Endothelial cell of umbilical vein (primary cell): ENCODE data around the gene TTLL10. TPM values are rescaled to one million over a fixed set of nuclear protein-coding genes. Genes with fewer than 3 reads are reported as not detected.

Experiments
- BruUV-seq: library from RNA; stranded (reverse); fragments of 400-500 nt; replicated peaks from 2 replicates; lab custom pipeline; 2021; lab: Mats Ljungman, UMichigan
- CTCF ChIA-PET: fragments of 300-600, 350-600 bp; sonication (Branson Sonifier 250); formaldehyde crosslinking; loops from one replicate; lab custom pipeline; 2021; ENCODE audit warnings: antibody characterized with exemption, inconsistent platforms; lab: Charles Lee
- POLR2A ChIA-PET: fragments of 300-600, 350-600 bp; sonication (Branson Sonifier 250); formaldehyde crosslinking; loops from one replicate; lab custom pipeline; 2021; ENCODE audit warnings: antibody characterized with exemption, inconsistent platforms; lab: Charles Lee
- DNase-seq: peaks from one replicate; pipeline ENCODE4 v3.0.0-alpha.2; 2011; ENCODE audit warnings: low read depth, low spot score
- FAIRE-seq: peaks from 2 replicates; lab custom pipeline; 2011; peaks lifted over from hg19 to GRCh38; lab: Jason Lieb, UNC
- H2AFZ ChIP-seq: 2 replicates; pipeline ENCODE4 v1.6.0; 2012; ENCODE audit warnings: low read depth, low read length, control low read depth, inconsistent platforms
- H3K27ac ChIP-seq: 2 replicates; pipeline ENCODE4 v1.5.1; 2011; ENCODE audit warnings: low read depth, mild to moderate bottlenecking, control low read depth, low read length, moderate library complexity; ENCODE audit not compliant: insufficient read depth
- H3K27me3 ChIP-seq, 2 experiments: 2 replicates each; pipeline versions ENCODE4 v1.6.0 to v1.6.1; 2011; ENCODE audit warnings: low read length in 2 of 2, mixed read lengths in 1 of 2; ENCODE audit not compliant: control insufficient read depth in 2 of 2, insufficient read depth in 2 of 2
- H3K36me3 ChIP-seq, 2 experiments: 2 replicates in 1 of 2; 3 replicates in 1 of 2; pipeline ENCODE4 v1.5.1; 2011; ENCODE audit warnings: low read length in 2 of 2, mild to moderate bottlenecking in 1 of 2, moderate library complexity in 1 of 2; ENCODE audit not compliant: control insufficient read depth in 2 of 2, insufficient read depth in 2 of 2; ENCODE audit errors: extremely low read depth in 1 of 2
- H3K4me1 ChIP-seq: 3 replicates; pipeline ENCODE4 v1.5.1; 2011; ENCODE audit warnings: mild to moderate bottlenecking, low read length; ENCODE audit not compliant: control insufficient read depth, insufficient read depth; ENCODE audit errors: extremely low read depth
- H3K4me2 ChIP-seq: 2 replicates; pipeline ENCODE4 v1.6.1; 2011; ENCODE audit warnings: low read length, control low read depth, mixed read lengths; ENCODE audit not compliant: insufficient read depth
- H3K4me3 ChIP-seq, 3 experiments: fragments of 200-600 bp in 1 of 3; sonication (generic), shearing (Covaris generic) in 1 of 3; replicated peaks in 1 of 3; 2 replicates each; pipeline ENCODE4 v1.5.1; 2011 to 2016; ENCODE audit warnings: control low read depth in 3 of 3, low read length in 3 of 3, mild to moderate bottlenecking in 2 of 3, inconsistent platforms in 1 of 3, low read depth in 1 of 3, moderate library complexity in 1 of 3; ENCODE audit not compliant: insufficient read depth in 1 of 3
- H3K79me2 ChIP-seq: 2 replicates; pipeline ENCODE4 v1.6.0; 2012; ENCODE audit warnings: low read length, inconsistent platforms; ENCODE audit not compliant: control insufficient read depth, insufficient read depth
- H3K9ac ChIP-seq: replicated peaks from 2 replicates; pipeline ENCODE3; 2011; ENCODE audit warnings: low read length, control low read depth; ENCODE audit not compliant: insufficient read depth; ENCODE audit errors: extremely low read depth
- H3K9me1 ChIP-seq: replicated peaks from 3 replicates; pipeline ENCODE4 v1.6.0; 2011; ENCODE audit warnings: mild to moderate bottlenecking, low read length; ENCODE audit not compliant: control insufficient read depth, insufficient read depth; ENCODE audit errors: extremely low read depth
- H3K9me3 ChIP-seq: replicated peaks from 2 replicates; pipeline ENCODE4 v1.5.1; 2012; ENCODE audit warnings: low read length, inconsistent platforms; ENCODE audit not compliant: control insufficient read depth, insufficient read depth
- H4K20me1 ChIP-seq: replicated peaks from 2 replicates; pipeline ENCODE3; 2011; ENCODE audit warnings: mild to moderate bottlenecking, low read length; ENCODE audit not compliant: control insufficient read depth, insufficient read depth; ENCODE audit errors: extremely low read depth
- CTCF ChIP-seq, 2 donors: IDR thresholded peaks; 1 replicate in 1 of 2; 2 replicates in 1 of 2; pipeline ENCODE4 v1.5.1; 2011; ENCODE audit warnings: low read length in 2 of 2, mild to moderate bottlenecking in 2 of 2, moderate library complexity in 2 of 2, control low read depth in 1 of 2, inconsistent platforms in 1 of 2, low read depth in 1 of 2; ENCODE audit not compliant: insufficient read depth in 1 of 2; ENCODE audit errors: extremely low read depth in 1 of 2
- EZH2 ChIP-seq: IDR thresholded peaks from 2 replicates; pipeline ENCODE4 v1.6.1; 2012; ENCODE audit warnings: borderline replicate concordance, low read depth, mild to moderate bottlenecking, moderate library complexity, low read length, inconsistent platforms; ENCODE audit not compliant: severe bottlenecking
- FOS ChIP-seq: IDR thresholded peaks from 2 replicates; pipeline ENCODE4 v1.6.1; 2011; ENCODE audit warnings: mild to moderate bottlenecking, low read length, moderate library complexity, borderline replicate concordance; ENCODE audit not compliant: insufficient read depth
- GATA2 ChIP-seq: IDR thresholded peaks from 2 replicates; pipeline ENCODE4 v1.7.0; 2011; ENCODE audit warnings: low read depth, mild to moderate bottlenecking, moderate library complexity, mixed read lengths, low read length; ENCODE audit not compliant: insufficient read length, insufficient read depth
- JUN ChIP-seq: IDR thresholded peaks from 2 replicates; pipeline ENCODE4 v1.6.1; 2011; ENCODE audit warnings: borderline replicate concordance, low read depth; ENCODE audit not compliant: insufficient read length, insufficient read depth
- MAX ChIP-seq: IDR thresholded peaks from 2 replicates; pipeline ENCODE4 v1.6.1; 2011; ENCODE audit not compliant: insufficient read depth, insufficient read length
- MYC ChIP-seq: IDR thresholded peaks from one replicate; pipeline ENCODE4 v1.6.1; 2011; ENCODE audit warnings: mild to moderate bottlenecking, low read depth, low read length
- POLR2A ChIP-seq: IDR thresholded peaks from 2 replicates; pipeline ENCODE4 v1.6.1; 2012; ENCODE audit warnings: low read depth, mild to moderate bottlenecking, control low read depth, low read length
- POLR2AphosphoS5 ChIP-seq: IDR thresholded peaks from 2 replicates; pipeline ENCODE4 v1.6.1; 2012; ENCODE audit warnings: low read depth, mild to moderate bottlenecking, control low read depth, low read length, moderate library complexity; ENCODE audit not compliant: insufficient read depth
- dilution Hi-C: fragments of 300-500 bp; cut with MboI; formaldehyde crosslinking; loops from one replicate; pipeline ENCODE4 v1.15.0; 2019; ENCODE audit warnings: low sequenced_read_pairs; ENCODE audit not compliant: extremely low pct_ligation_motif_present
- intact Hi-C: fragments of 100-400 bp; cut with micrococcal nuclease; formaldehyde crosslinking; loops from one replicate; pipeline ENCODE4 v1.10.0; 2022
- polyA plus RNA-seq, 4 experiments: library from polyadenylated mRNA; depleted of rRNA in 3 of 4; stranded (reverse) in 3 of 4; unstranded in 1 of 4; fragments of >200 nt; gene quantifications; 2 replicates each; pipeline versions ENCODE4 v1.2.1 to v1.2.3, GENCODE V29; 2011 to 2012; ENCODE audit warnings: missing spikeins in 1 of 4
- total RNA-seq: library from RNA; stranded (reverse); gene quantifications from 2 replicates; pipeline ENCODE4 v1.2.3, GENCODE V29; 2021

TTLL10 gene
- total and polyA plus RNA-seq, 2 donors (not counting 3 experiments of a cell fraction or from before 2014, with no cell fraction given): not detected

- Histone ChIP-seq H3K79me2 (no peaks in the 10 kb centered on the region), H3K36me3 (no peaks in the 10 kb centered on the region), H3K9me3 (no peaks in the 10 kb centered on the region), H4K20me1 (no peaks in the 10 kb centered on the region), H3K9me1 (no peaks in the 10 kb centered on the region), H2AFZ (no peak overlapping the region), H3K9ac (no peak overlapping the region), H3K4me2 (no peak overlapping the region), H3K27me3 (peaks cover 0 to 1% of the 10 kb centered on the region in 2 experiments), H3K27ac (no peak overlapping the region), H3K4me1 (no peaks in the 10 kb centered on the region), H3K4me3 (no peak overlapping the region)
- no peak for TF ChIP-seq FOS
- TF ChIP-seq MAX: no peak
- TF ChIP-seq JUN: no peak
- TF ChIP-seq MYC: no peak
- no peak for TF ChIP-seq CTCF (IDR thresholded peaks at IDR 0.05; ENCODE audit: extremely low read depth in 1 of 2, insufficient read depth in 1 of 2, low read depth in 1 of 2, low read length in 2 of 2)
- no peak for TF ChIP-seq POLR2AphosphoS5
- TF ChIP-seq GATA2: no peak
- TF ChIP-seq EZH2: no peak
- TF ChIP-seq POLR2A: no peak
- no peak for FAIRE-seq
- no peak for DNase-seq
- CTCF ChIA-PET: no interaction called here
- POLR2A ChIA-PET: no interaction called here
- BruUV-seq: no TSS peak
- intact Hi-C loops (no loop called here), dilution Hi-C loops (no loop called here)
Measured at GRCh38 chr1:1197188-1197500, 23.5 kb downstream of the TTLL10 start.
